GM19397 (cell line): ENCODE data around the gene C18orf63.

ENCODE experiments used
- ATAC-seq: cut with Tn5 transposase; IDR thresholded peaks from one replicate; pipeline ENCODE4 v1.9.1; 2021; ENCODE audit warnings: mild to moderate bottlenecking, moderate library complexity; ENCODE audit not compliant: unreplicated experiment

C18orf63 gene

GRCh38 chr18:74375999-74376398 lies 60.4 kb downstream of the C18orf63 start:
- no peak for ATAC-seq

GRCh38 chr18:74376523-74376922 lies 60.9 kb downstream of the C18orf63 start:
- ATAC-seq: no peak

GRCh38 chr18:74377776-74378175 lies 62.1 kb downstream of the C18orf63 start:
- ATAC-seq: no peak

- no peak for ATAC-seq
Measured at GRCh38 chr18:74378179-74378682, 62.6 kb downstream of the C18orf63 start.

GRCh38 chr18:74380916-74381315 lies 65.3 kb downstream of the C18orf63 start:
- no peak for ATAC-seq

GRCh38 chr18:74381621-74382295 lies 66.1 kb downstream of the C18orf63 start:
- ATAC-seq: no peak

- no peak for ATAC-seq
Measured at GRCh38 chr18:74382481-74383017, 66.9 kb downstream of the C18orf63 start.

- no peak for ATAC-seq
Measured at GRCh38 chr18:74387383-74387782, 71.7 kb downstream of the C18orf63 start.

GRCh38 chr18:74388227-74388626 lies 72.6 kb downstream of the C18orf63 start:
- ATAC-seq: no peak

GRCh38 chr18:74389171-74389927 lies 73.7 kb downstream of the C18orf63 start:
- no peak for ATAC-seq

- no peak for ATAC-seq
Measured at GRCh38 chr18:74389991-74390390, 74.4 kb downstream of the C18orf63 start.

GRCh38 chr18:74390900-74391299 lies 75.3 kb downstream of the C18orf63 start:
- ATAC-seq: no peak

- ATAC-seq: no peak
Measured at GRCh38 chr18:74392323-74392722, 76.7 kb downstream of the C18orf63 start.

GRCh38 chr18:74395006-74395405 lies 79.4 kb downstream of the C18orf63 start:
- no peak for ATAC-seq

- ATAC-seq: no peak
Measured at GRCh38 chr18:74395648-74396154, 80.1 kb downstream of the C18orf63 start.

- no peak for ATAC-seq
Measured at GRCh38 chr18:74396171-74397169, 80.8 kb downstream of the C18orf63 start.

GRCh38 chr18:74397572-74397971 lies 81.9 kb downstream of the C18orf63 start:
- no peak for ATAC-seq

- no peak for ATAC-seq
Measured at GRCh38 chr18:74399091-74399887, 83.7 kb downstream of the C18orf63 start.

- ATAC-seq: no peak
Measured at GRCh38 chr18:74400813-74401212, 85.2 kb downstream of the C18orf63 start.
